Neutrophil (primary cell): Measurements from ENCODE around the gene COL4A6.

ENCODE experiments used
- H3K27ac ChIP-seq: fragments of 200-600 bp; sonication (generic); 2 replicates; pipeline ENCODE4 v1.5.1; 2016; ENCODE audit warnings: mild to moderate bottlenecking, moderate library complexity
- H3K27me3 ChIP-seq: fragments of 200-600 bp; sonication (generic); 2 replicates; pipeline ENCODE4 v1.6.0; 2016; ENCODE audit warnings: mild to moderate bottlenecking
- H3K36me3 ChIP-seq: fragments of 200-600 bp; sonication (generic); 2 replicates; pipeline ENCODE4 v1.5.1; 2017
- H3K4me1 ChIP-seq, 2 experiments: fragments of 200-600 bp in 1 of 2; sonication (generic) in 1 of 2; 1 replicate in 1 of 2; 2 replicates in 1 of 2; pipeline versions ENCODE4 v1.5.1 to v1.6.1; 2013 to 2016; ENCODE audit warnings: low read depth in 1 of 2, low read length in 1 of 2, mild to moderate bottlenecking in 1 of 2, moderate library complexity in 1 of 2; ENCODE audit not compliant: control insufficient read depth in 1 of 2, insufficient read depth in 1 of 2
- H3K4me3 ChIP-seq, 2 experiments: fragments of 200-600 bp in 1 of 2; sonication (generic) in 1 of 2; 1 replicate in 1 of 2; 2 replicates in 1 of 2; pipeline ENCODE4 v1.5.1; 2013 to 2016; ENCODE audit warnings: low read depth in 1 of 2, low read length in 1 of 2, mild to moderate bottlenecking in 1 of 2, moderate library complexity in 1 of 2
- H3K9me3 ChIP-seq: fragments of 200-600 bp; sonication (generic); 2 replicates; pipeline ENCODE4 v1.5.1; 2016
- TF ChIP-seq, protein P1 (sequence below): fragments of 200-600 bp; sonication (generic); IDR thresholded peaks from 2 replicates; pipeline ENCODE4 v1.5.1; 2016; ENCODE audit warnings: antibody characterized with exemption

Gene COL4A6

DNA sequence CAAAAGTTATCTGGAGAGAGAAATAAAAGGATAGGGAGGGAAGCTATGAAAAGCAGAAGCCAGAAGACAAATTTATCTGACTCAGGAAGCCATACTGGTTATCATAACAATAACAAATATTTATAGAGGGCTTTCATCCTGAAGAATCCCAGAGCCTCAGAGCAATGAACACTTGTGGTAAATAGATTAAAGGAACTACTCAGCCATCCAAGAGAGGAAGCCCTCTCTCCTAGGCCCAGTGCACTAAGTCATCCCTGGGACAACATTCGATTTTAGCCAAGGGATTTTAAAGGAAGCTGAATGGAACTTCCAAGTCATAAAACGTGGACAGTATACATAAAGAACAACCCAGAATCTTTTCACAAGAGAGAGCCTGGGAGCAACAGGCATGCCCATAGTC is 76.9 kb downstream of the COL4A6 start:
- Histone ChIP-seq H3K27ac (no peak overlapping the region), H3K36me3 (no peaks in the 10 kb centered on the region), H3K27me3 (no peaks in the 10 kb centered on the region), H3K4me1 (no peaks in the 10 kb centered on the region), H3K9me3 (no peaks in the 10 kb centered on the region), H3K4me3 (no peak overlapping the region)
- TF ChIP-seq, protein P1, sequence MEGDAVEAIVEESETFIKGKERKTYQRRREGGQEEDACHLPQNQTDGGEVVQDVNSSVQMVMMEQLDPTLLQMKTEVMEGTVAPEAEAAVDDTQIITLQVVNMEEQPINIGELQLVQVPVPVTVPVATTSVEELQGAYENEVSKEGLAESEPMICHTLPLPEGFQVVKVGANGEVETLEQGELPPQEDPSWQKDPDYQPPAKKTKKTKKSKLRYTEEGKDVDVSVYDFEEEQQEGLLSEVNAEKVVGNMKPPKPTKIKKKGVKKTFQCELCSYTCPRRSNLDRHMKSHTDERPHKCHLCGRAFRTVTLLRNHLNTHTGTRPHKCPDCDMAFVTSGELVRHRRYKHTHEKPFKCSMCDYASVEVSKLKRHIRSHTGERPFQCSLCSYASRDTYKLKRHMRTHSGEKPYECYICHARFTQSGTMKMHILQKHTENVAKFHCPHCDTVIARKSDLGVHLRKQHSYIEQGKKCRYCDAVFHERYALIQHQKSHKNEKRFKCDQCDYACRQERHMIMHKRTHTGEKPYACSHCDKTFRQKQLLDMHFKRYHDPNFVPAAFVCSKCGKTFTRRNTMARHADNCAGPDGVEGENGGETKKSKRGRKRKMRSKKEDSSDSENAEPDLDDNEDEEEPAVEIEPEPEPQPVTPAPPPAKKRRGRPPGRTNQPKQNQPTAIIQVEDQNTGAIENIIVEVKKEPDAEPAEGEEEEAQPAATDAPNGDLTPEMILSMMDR: no peak

DNA sequence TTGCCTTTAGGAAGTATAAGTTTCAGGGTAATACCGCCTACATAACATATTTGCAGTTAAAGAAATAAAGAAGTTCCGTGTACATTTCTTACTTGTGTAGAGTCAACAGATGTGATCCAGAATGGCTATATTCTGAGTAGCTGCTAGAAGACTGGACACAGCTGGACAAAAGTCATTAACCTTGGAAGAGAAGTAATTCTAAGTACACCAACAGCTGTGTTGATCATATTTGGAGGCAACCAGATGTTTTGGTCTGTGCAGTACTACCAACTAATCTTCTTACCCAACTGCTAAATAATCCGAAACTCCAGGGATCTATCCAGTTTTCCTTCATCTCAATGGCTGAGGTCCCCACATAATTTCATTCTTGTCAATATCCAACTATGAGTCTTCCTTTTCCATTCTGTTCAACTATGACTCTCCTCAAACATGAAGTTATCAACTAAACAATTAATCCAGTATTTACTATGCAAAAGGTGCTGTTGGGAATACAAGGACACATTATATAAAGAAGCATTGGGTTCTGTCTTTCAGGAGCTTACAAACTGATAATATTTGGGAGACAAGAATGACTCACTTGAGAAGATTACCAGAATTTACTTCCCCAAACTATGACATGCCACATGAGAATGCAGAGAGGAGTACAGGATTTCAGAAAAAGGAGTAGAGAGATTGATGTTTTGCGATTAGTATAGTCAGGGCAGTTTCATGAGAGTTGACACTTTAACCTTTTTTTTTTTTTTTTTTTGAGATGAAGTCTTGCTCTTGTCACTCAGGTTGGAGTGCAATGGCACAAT is 78.2 kb downstream of the COL4A6 start:
- Histone ChIP-seq H3K4me3 (no peak overlapping the region), H3K4me1 (no peaks in the 10 kb centered on the region), H3K36me3 (no peaks in the 10 kb centered on the region), H3K27ac (no peak overlapping the region), H3K9me3 (no peaks in the 10 kb centered on the region), H3K27me3 (no peaks in the 10 kb centered on the region)
- TF ChIP-seq, protein P1: no peak

DNA sequence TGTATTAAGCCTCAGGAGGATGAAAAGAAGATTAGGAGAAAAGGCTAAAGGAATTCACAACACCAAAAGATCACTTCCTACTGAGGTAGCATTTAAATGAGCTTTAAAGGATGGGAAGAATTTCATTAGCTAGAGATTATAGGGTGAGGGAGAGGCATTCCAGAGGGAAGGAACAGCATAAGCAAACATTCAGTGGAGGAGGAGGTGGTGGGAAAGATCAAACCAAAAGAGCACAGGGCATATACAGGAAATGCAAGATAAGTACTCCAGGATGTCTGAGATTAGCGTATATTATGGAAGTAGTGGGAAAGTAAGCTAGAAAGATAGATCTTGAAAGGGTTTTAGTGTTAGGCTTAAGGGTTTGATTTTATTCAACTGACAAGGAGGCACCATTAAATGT is 84.8 kb downstream of the COL4A6 start:
- Histone ChIP-seq H3K27ac (no peak overlapping the region), H3K4me3 (no peak overlapping the region), H3K9me3 (no peaks in the 10 kb centered on the region), H3K27me3 (no peaks in the 10 kb centered on the region), H3K4me1 (no peaks in the 10 kb centered on the region), H3K36me3 (no peaks in the 10 kb centered on the region)
- TF ChIP-seq, protein P1: no peak

DNA sequence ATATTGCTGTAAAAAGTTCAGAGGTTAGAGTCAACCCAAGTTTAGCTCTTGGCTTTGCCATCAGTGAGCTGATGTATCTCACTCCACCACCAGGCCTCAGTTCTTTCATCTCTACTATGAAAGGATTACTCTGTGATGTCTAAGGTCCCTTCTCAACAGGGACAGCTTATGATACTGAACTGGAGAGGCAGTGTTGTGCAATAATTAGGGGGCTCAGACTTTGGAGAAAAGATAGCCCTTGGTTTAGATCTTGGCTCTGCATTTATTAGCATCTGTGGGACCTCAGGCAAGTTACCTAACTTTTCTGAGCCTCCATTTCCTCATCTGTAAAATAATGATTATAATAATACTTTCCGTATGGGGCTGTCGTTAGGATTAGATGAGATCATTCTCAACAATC is 89.0 kb downstream of the COL4A6 start:
- TF ChIP-seq, protein P1: no peak
- Histone ChIP-seq H3K4me3 (no peak overlapping the region), H3K36me3 (no peaks in the 10 kb centered on the region), H3K4me1 (no peaks in the 10 kb centered on the region), H3K27ac (no peak overlapping the region), H3K27me3 (no peaks in the 10 kb centered on the region), H3K9me3 (no peaks in the 10 kb centered on the region)

DNA sequence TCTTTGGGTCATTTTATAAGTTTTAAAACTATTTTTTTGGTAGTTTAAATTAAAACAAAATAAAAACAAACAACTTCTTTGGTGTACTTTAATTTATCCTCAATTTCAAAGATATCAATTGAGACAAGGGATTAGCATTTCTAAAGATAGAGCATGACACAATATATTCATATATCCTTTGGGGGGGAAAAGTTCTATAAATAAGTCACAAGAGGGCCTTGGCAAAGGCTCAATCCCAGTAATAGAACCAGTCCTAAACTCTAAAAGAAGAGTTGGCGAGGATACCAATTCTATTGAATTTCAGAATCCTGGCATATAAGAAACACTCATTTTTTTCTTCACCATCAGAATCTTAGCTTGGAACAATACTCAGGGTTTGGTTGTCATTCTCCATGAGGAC is 89.7 kb downstream of the COL4A6 start:
- H3K27me3 ChIP-seq: no peaks in the 10 kb centered on the region
- TF ChIP-seq, protein P1: no peak
- H3K27ac ChIP-seq: no peak overlapping the region
- no peaks in the 10 kb centered on the region for H3K9me3 ChIP-seq
- H3K4me3 ChIP-seq: no peak overlapping the region
- H3K4me1 ChIP-seq: no peaks in the 10 kb centered on the region
- H3K36me3 ChIP-seq: no peaks in the 10 kb centered on the region
